Activated CD4-positive, alpha-beta T cell treated with anti-CD3 and anti-CD28 coated beads, Interleukin-2, amount 10 ng/mL, durations not matched to agents 24 days and 14 days (primary cell): ENCODE results near the gene FUT2. TPM values are rescaled to one million over a fixed set of nuclear protein-coding genes. Genes with fewer than 3 reads are reported as not detected.
"Not testable (repeated sequence)": the region's sequence is repeated elsewhere in the genome, so short reads cannot be mapped to it uniquely, and the experiment has no call there.

Source experiments
- DNase-seq: peaks from one replicate; pipeline ENCODE4 v3.0.0; 2022
- H3K27ac Mint-ChIP-seq: one replicate; pipeline ENCODE4 v1.8.0; 2022; ENCODE audit warnings: mild to moderate bottlenecking, mixed read lengths
- H3K27me3 Mint-ChIP-seq: one replicate; pipeline ENCODE4 v1.8.0; 2022; ENCODE audit warnings: mixed read lengths
- H3K36me3 Mint-ChIP-seq: one replicate; pipeline ENCODE4 v1.8.0; 2022; ENCODE audit warnings: low read depth, mild to moderate bottlenecking, mixed read lengths
- H3K4me1 Mint-ChIP-seq: one replicate; pipeline ENCODE4 v1.8.0; 2021; ENCODE audit warnings: mixed read lengths
- H3K4me3 Mint-ChIP-seq: one replicate; pipeline ENCODE4 v1.8.0; 2022; ENCODE audit warnings: mild to moderate bottlenecking, moderate library complexity, mixed read lengths
- H3K9me3 Mint-ChIP-seq: one replicate; pipeline ENCODE4 v1.8.0; 2021; ENCODE audit warnings: mixed read lengths
- intact Hi-C: fragments of 100-400 bp; cut with micrococcal nuclease; formaldehyde crosslinking; loops from one replicate; pipeline ENCODE4 v1.15.1; 2023
- total RNA-seq: library from RNA; stranded (reverse); gene quantifications from 2 replicates; pipeline ENCODE4 v1.2.3, GENCODE V29; 2022

FUT2 gene
- total RNA-seq, result not detected in 2 replicates

- peaks cover 9% of the 10 kb centered on the region for H3K4me1 Mint-ChIP-seq
- intact Hi-C loops, result no loop called here
Measured at GRCh38 chr19:48695743-48696352, at the start of gene FUT2. Gene FUT2, plus strand, starts transcription at chr19:48695971. Its CDS starts 6,986 bp downstream, at chr19:48702957.

GRCh38 chr19:48646001-48646721 is 49.6 kb upstream of the FUT2 start, which contains the start of gene CA11:
Gene CA11, minus strand, starts transcription at chr19:48646187. Its CDS starts 555 bp downstream, at chr19:48645632.
- Mint-ChIP-seq H3K36me3 (no peaks in the 10 kb centered on the region), H3K27me3 (peaks cover 2% of the 10 kb centered on the region), H3K4me3 (peak within 1 kb of the TSS; percentile 96), H3K4me1 (peaks cover 37% of the 10 kb centered on the region), H3K9me3 (no peaks in the 10 kb centered on the region), H3K27ac (peak within 1 kb of the TSS; percentile 89)
- DNase-seq, result peak; percentile 97
- intact Hi-C loops, result loop anchor here (1.0 to 5.0 kb wide), 8 partner anchors 9 to 226 kb away; partner anchors contain the start of genes DBP and PPP1R15A

More at GRCh38 chr19:48695743-48696352, at the start of gene FUT2:
- DNase-seq, result no peak
- no peak within 1 kb of the TSS for H3K27ac Mint-ChIP-seq
- H3K27me3 Mint-ChIP-seq, result peaks cover 17% of the 10 kb centered on the region
- H3K9me3 Mint-ChIP-seq, result no peaks in the 10 kb centered on the region
- H3K4me3 Mint-ChIP-seq, result peak within 1 kb of the TSS; percentile 47
- H3K36me3 Mint-ChIP-seq, result no peaks in the 10 kb centered on the region

- peak overlapping the region; percentile 73 for H3K27ac Mint-ChIP-seq
- H3K36me3 Mint-ChIP-seq, result no peaks in the 10 kb centered on the region
- intact Hi-C loops, result loop anchor here (1.0 to 5.0 kb wide), 8 partner anchors 9 to 226 kb away; partner anchors contain the start of genes DBP and PPP1R15A
- peaks cover 37% of the 10 kb centered on the region for H3K4me1 Mint-ChIP-seq
- peak overlapping the region; percentile 96 for H3K4me3 Mint-ChIP-seq
- DNase-seq, result no peak
- peaks cover 2% of the 10 kb centered on the region for H3K27me3 Mint-ChIP-seq
- H3K9me3 Mint-ChIP-seq, result no peaks in the 10 kb centered on the region
Measured at GRCh38 chr19:48646722-48647216, 49.0 kb upstream of the FUT2 start.

- Mint-ChIP-seq H3K36me3 (no peaks in the 10 kb centered on the region), H3K4me1 (peaks cover 40% of the 10 kb centered on the region), H3K9me3 (no peaks in the 10 kb centered on the region), H3K27ac (peak overlapping the region; percentile 9), H3K27me3 (no peaks in the 10 kb centered on the region), H3K4me3 (peak overlapping the region; percentile 11)
- DNase-seq, result no peak
- intact Hi-C loops, result loop anchor here (5.0 kb wide), 2 partner anchors 64 to 224 kb away; partner anchors contain the start of gene PPP1R15A
Measured at GRCh38 chr19:48648134-48648533, 47.6 kb upstream of the FUT2 start.

- H3K27me3 Mint-ChIP-seq, result no peaks in the 10 kb centered on the region
- no peak overlapping the region for H3K27ac Mint-ChIP-seq
- peaks cover 23% of the 10 kb centered on the region for H3K4me1 Mint-ChIP-seq
- intact Hi-C loops, result no loop called here
- no peak overlapping the region for H3K4me3 Mint-ChIP-seq
- no peaks in the 10 kb centered on the region for H3K36me3 Mint-ChIP-seq
- no peaks in the 10 kb centered on the region for H3K9me3 Mint-ChIP-seq
- no peak for DNase-seq
Measured at GRCh38 chr19:48650974-48651682, 44.6 kb upstream of the FUT2 start.

- intact Hi-C loops, result no loop called here
- no peak overlapping the region for H3K27ac Mint-ChIP-seq
- no peaks in the 10 kb centered on the region for H3K9me3 Mint-ChIP-seq
- no peaks in the 10 kb centered on the region for H3K27me3 Mint-ChIP-seq
- H3K4me3 Mint-ChIP-seq, result no peak overlapping the region
- H3K36me3 Mint-ChIP-seq, result no peaks in the 10 kb centered on the region
- no peak for DNase-seq
- H3K4me1 Mint-ChIP-seq, result peaks cover 20% of the 10 kb centered on the region
Measured at GRCh38 chr19:48651683-48652048, 44.1 kb upstream of the FUT2 start.

- H3K9me3 Mint-ChIP-seq, result no peaks in the 10 kb centered on the region
- H3K27ac Mint-ChIP-seq, result no peak overlapping the region
- H3K36me3 Mint-ChIP-seq, result no peaks in the 10 kb centered on the region
Measured at GRCh38 chr19:48654299-48655059, 41.3 kb upstream of the FUT2 start.

GRCh38 chr19:48656840-48657474 is 38.8 kb upstream of the FUT2 start:
- Mint-ChIP-seq H3K36me3 (no peaks in the 10 kb centered on the region), H3K27me3 (peaks cover 8% of the 10 kb centered on the region), H3K27ac (no peak overlapping the region), H3K4me1 (peaks cover 12% of the 10 kb centered on the region), H3K4me3 (no peak overlapping the region), H3K9me3 (no peaks in the 10 kb centered on the region)
- intact Hi-C loops, result no loop called here
- DNase-seq, result no peak

More at GRCh38 chr19:48654299-48655059, 41.3 kb upstream of the FUT2 start:
- intact Hi-C loops, result no loop called here
- Mint-ChIP-seq H3K4me1 (peaks cover 13% of the 10 kb centered on the region), H3K27me3 (peaks cover 8% of the 10 kb centered on the region), H3K4me3 (no peak overlapping the region)
- no peak for DNase-seq

GRCh38 chr19:48657828-48658227 is 37.9 kb upstream of the FUT2 start:
- not testable (repeated sequence) for H3K4me3 Mint-ChIP-seq

GRCh38 chr19:48658483-48658882 is 37.3 kb upstream of the FUT2 start:
- Mint-ChIP-seq H3K27me3 (peaks cover 8% of the 10 kb centered on the region), H3K27ac (no peak overlapping the region), H3K4me1 (peaks cover 9% of the 10 kb centered on the region), H3K4me3 (no peak overlapping the region), H3K36me3 (no peaks in the 10 kb centered on the region), H3K9me3 (no peaks in the 10 kb centered on the region)
- intact Hi-C loops, result no loop called here
- no peak for DNase-seq

More at GRCh38 chr19:48657828-48658227, 37.9 kb upstream of the FUT2 start:
- H3K27me3 Mint-ChIP-seq, H3K9me3 Mint-ChIP-seq, intact Hi-C loops, DNase-seq, H3K36me3 Mint-ChIP-seq, H3K4me1 Mint-ChIP-seq, H3K27ac Mint-ChIP-seq: not testable (repeated sequence)

- H3K4me3 Mint-ChIP-seq, result no peak overlapping the region
- intact Hi-C loops, result no loop called here
- H3K4me1 Mint-ChIP-seq, result peaks cover 9% of the 10 kb centered on the region
- H3K36me3 Mint-ChIP-seq, result no peaks in the 10 kb centered on the region
- no peak overlapping the region for H3K27ac Mint-ChIP-seq
- H3K27me3 Mint-ChIP-seq, result peaks cover 8% of the 10 kb centered on the region
- H3K9me3 Mint-ChIP-seq, result no peaks in the 10 kb centered on the region
- DNase-seq, result no peak
Measured at GRCh38 chr19:48659768-48660167, 36.0 kb upstream of the FUT2 start.

GRCh38 chr19:48660852-48661710 is 34.7 kb upstream of the FUT2 start:
- peak overlapping the region; percentile 57 for H3K4me3 Mint-ChIP-seq

More at GRCh38 chr19:48660852-48661710, 34.7 kb upstream of the FUT2 start:
- Mint-ChIP-seq H3K36me3 (no peaks in the 10 kb centered on the region), H3K27me3 (peaks cover 8% of the 10 kb centered on the region), H3K4me1 (peaks cover 9% of the 10 kb centered on the region), H3K27ac (peak overlapping the region; percentile 87), H3K9me3 (no peaks in the 10 kb centered on the region)
- DNase-seq, result peak; percentile 95
- intact Hi-C loops, result loop anchor here (1.0 kb wide), 1 partner anchor 53 kb away; no protein-coding TSS in a partner anchor
